Neural progenitor cell (in vitro differentiated cells): Measurements from ENCODE around the gene HOXA13. TPM values are rescaled to one million over a fixed set of nuclear protein-coding genes. Genes with fewer than 3 reads are reported as not detected.

Source experiments
- DNase-seq: peaks from one replicate; pipeline ENCODE4 v3.0.0-alpha.2; 2016; ENCODE audit warnings: low spot score
- H2AFZ ChIP-seq: fragments of 200-600 bp; sonication (generic); replicated peaks from 2 replicates; pipeline ENCODE4 v1.6.1; 2016; ENCODE audit warnings: antibody characterized with exemption
- H3F3A ChIP-seq: fragments of 200-600 bp; sonication (generic); 2 replicates; pipeline ENCODE4 v1.6.1; 2016; ENCODE audit warnings: antibody characterized with exemption, low read depth
- H3K27ac ChIP-seq: fragments of 200-600 bp; sonication (generic); 2 replicates; pipeline ENCODE4 v1.5.1; 2016; ENCODE audit warnings: mild to moderate bottlenecking
- H3K27me3 ChIP-seq: fragments of 200-600 bp; sonication (generic); 2 replicates; pipeline ENCODE4 v1.6.1; 2016; ENCODE audit warnings: mild to moderate bottlenecking, moderate library complexity
- H3K36me3 ChIP-seq: fragments of 200-600 bp; sonication (generic); 2 replicates; pipeline ENCODE4 v1.5.1; 2016
- H3K4me1 ChIP-seq: fragments of 200-600 bp; sonication (generic); 2 replicates; pipeline ENCODE4 v1.6.1; 2016; ENCODE audit warnings: mixed run types
- H3K4me2 ChIP-seq: fragments of 200-600 bp; sonication (generic); 2 replicates; pipeline ENCODE4 v1.6.1; 2016
- H3K4me3 ChIP-seq: fragments of 200-600 bp; sonication (generic); 2 replicates; pipeline ENCODE4 v1.5.1; 2016
- H3K79me2 ChIP-seq: fragments of 200-600 bp; sonication (generic); 2 replicates; pipeline ENCODE4 v1.6.1; 2016; ENCODE audit warnings: low read depth
- H3K9ac ChIP-seq: fragments of 200-600 bp; sonication (generic); 2 replicates; pipeline ENCODE4 v1.6.1; 2016
- H3K9me3 ChIP-seq: fragments of 200-600 bp; sonication (generic); 2 replicates; pipeline ENCODE4 v1.5.1; 2016; ENCODE audit warnings: low read depth
- H4K20me1 ChIP-seq: fragments of 200-600 bp; sonication (generic); 2 replicates; pipeline ENCODE4 v1.6.1; 2016; ENCODE audit warnings: low read depth
- H3K27ac Mint-ChIP-seq: 3 replicates; pipeline ENCODE4 v1.8.0; 2021; ENCODE audit warnings: mixed read lengths
- H3K27me3 Mint-ChIP-seq: 2 replicates; pipeline ENCODE4 v1.8.0; 2022; ENCODE audit warnings: low read depth, mild to moderate bottlenecking, inconsistent platforms, moderate library complexity, mixed read lengths; ENCODE audit not compliant: insufficient read depth
- H3K36me3 Mint-ChIP-seq: 3 replicates; pipeline ENCODE4 v1.8.0; 2021; ENCODE audit warnings: mixed read lengths
- H3K4me1 Mint-ChIP-seq: 3 replicates; pipeline ENCODE4 v1.8.0; 2021; ENCODE audit warnings: mixed read lengths
- H3K4me3 Mint-ChIP-seq: 3 replicates; pipeline ENCODE4 v1.8.0; 2021; ENCODE audit warnings: mild to moderate bottlenecking, moderate library complexity, mixed read lengths
- H3K9me3 Mint-ChIP-seq: 3 replicates; pipeline ENCODE4 v1.8.0; 2020; ENCODE audit warnings: mixed read lengths
- EZH2 ChIP-seq: fragments of 200-600 bp; sonication (generic); IDR thresholded peaks from 2 replicates; pipeline ENCODE4 v1.6.1; 2017; ENCODE audit warnings: antibody characterized with exemption, mild to moderate bottlenecking, moderate library complexity
- EZH2phosphoT487 ChIP-seq: fragments of 200-600 bp; sonication (generic); IDR thresholded peaks from 2 replicates; pipeline ENCODE4 v1.6.1; 2017; ENCODE audit warnings: antibody characterized with exemption
- total RNA-seq: library from RNA; depleted of rRNA; stranded (reverse); fragments of >200 nt; gene quantifications from 2 replicates; pipeline ENCODE4 v1.2.3, GENCODE V29; 2015; ENCODE audit warnings: low replicate concordance
- TF ChIP-seq, protein P1 (sequence below): fragments of 200-600 bp; sonication (generic); IDR thresholded peaks from 2 replicates; pipeline ENCODE4 v1.5.1; 2017; ENCODE audit warnings: antibody characterized with exemption, mild to moderate bottlenecking

HOXA13 gene
- total RNA-seq, 1 donor from 2014 or later = not detected

DNA sequence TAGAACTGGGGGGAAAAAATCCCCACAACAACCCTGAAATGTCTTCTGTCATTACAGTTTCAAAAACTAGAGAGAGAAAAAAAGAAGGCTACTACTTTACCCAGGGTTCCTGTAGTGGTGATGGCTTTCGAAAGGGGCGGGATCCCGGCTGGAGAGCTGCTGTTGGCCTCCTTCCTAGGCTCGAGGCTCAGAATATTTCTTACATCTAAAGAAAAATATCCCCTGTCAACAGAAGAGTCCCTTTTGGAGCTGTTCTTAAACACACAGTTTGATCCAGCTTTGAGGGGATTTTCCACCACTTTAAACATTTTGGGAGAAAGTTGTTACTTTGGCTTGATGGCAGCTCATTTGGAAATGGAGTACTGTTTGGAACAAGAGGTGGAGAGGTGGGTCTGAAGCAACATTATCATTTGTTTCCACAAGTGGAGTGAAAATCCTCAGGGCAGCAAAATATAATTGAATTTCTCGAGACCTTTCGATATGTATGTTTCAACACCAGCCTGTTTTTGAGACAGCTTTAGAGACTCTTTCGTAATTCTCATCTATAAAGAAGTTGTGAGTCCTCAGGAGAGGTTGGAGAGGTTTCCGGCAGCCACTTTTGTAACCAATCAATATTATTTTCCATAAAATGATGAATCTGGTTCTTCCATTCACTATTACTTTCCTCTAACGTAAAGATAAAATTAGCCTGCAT, 5.1 kb downstream of the HOXA13 start:
- peaks cover 88% of the 10 kb centered on the region for H3K27me3 Mint-ChIP-seq
- Histone ChIP-seq H3K27ac (no peak overlapping the region), H4K20me1 (peaks cover 82% of the 10 kb centered on the region), H2AFZ (no peak overlapping the region), H3K27me3 (peaks cover 100% of the 10 kb centered on the region), H3K9me3 (no peaks in the 10 kb centered on the region), H3F3A (peaks cover 9% of the 10 kb centered on the region), H3K36me3 (no peaks in the 10 kb centered on the region), H3K4me3 (no peak overlapping the region), H3K79me2 (no peaks in the 10 kb centered on the region), H3K4me2 (no peak overlapping the region), H3K9ac (no peak overlapping the region), H3K4me1 (no peaks in the 10 kb centered on the region)
- peaks cover under 1% of the 10 kb centered on the region for H3K4me1 Mint-ChIP-seq
- no peaks in the 10 kb centered on the region for H3K36me3 Mint-ChIP-seq
- peaks cover 12% of the 10 kb centered on the region for H3K9me3 Mint-ChIP-seq
- no peak overlapping the region for H3K4me3 Mint-ChIP-seq
- H3K27ac Mint-ChIP-seq = no peak overlapping the region
- no peak for DNase-seq
- TF ChIP-seq, protein P1, sequence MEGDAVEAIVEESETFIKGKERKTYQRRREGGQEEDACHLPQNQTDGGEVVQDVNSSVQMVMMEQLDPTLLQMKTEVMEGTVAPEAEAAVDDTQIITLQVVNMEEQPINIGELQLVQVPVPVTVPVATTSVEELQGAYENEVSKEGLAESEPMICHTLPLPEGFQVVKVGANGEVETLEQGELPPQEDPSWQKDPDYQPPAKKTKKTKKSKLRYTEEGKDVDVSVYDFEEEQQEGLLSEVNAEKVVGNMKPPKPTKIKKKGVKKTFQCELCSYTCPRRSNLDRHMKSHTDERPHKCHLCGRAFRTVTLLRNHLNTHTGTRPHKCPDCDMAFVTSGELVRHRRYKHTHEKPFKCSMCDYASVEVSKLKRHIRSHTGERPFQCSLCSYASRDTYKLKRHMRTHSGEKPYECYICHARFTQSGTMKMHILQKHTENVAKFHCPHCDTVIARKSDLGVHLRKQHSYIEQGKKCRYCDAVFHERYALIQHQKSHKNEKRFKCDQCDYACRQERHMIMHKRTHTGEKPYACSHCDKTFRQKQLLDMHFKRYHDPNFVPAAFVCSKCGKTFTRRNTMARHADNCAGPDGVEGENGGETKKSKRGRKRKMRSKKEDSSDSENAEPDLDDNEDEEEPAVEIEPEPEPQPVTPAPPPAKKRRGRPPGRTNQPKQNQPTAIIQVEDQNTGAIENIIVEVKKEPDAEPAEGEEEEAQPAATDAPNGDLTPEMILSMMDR = no peak
- TF ChIP-seq EZH2phosphoT487 (no peak), EZH2 (no peak)

DNA sequence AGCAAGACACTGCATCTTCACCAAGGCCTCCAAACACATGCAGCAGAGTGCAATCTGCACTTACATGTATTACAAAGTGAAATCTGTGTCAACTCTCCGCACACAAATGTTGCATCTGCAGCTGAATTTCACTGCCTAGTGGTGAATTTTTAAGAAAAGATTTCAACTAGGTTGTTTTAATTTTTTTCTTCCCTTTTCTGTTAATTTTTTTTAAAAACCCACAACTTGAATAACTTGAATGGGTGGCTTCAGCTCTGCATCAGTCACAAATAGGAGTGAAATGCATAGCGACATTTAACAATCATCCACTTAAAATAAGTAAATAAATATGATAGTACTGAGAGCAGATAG, 5.9 kb downstream of the HOXA13 start:
- no peak overlapping the region for H3K9ac ChIP-seq
- no peaks in the 10 kb centered on the region for H3K4me1 Mint-ChIP-seq
- H4K20me1 ChIP-seq = peaks cover 88% of the 10 kb centered on the region
- no peak for DNase-seq
- H2AFZ ChIP-seq = no peak overlapping the region
- H3K9me3 Mint-ChIP-seq = peaks cover 14% of the 10 kb centered on the region
- H3K4me3 Mint-ChIP-seq = no peak overlapping the region
- H3K27ac Mint-ChIP-seq = no peak overlapping the region
- no peaks in the 10 kb centered on the region for H3K9me3 ChIP-seq
- TF ChIP-seq EZH2phosphoT487 = no peak
- peak; percentile 79 for TF ChIP-seq EZH2
- no peaks in the 10 kb centered on the region for H3K4me1 ChIP-seq
- H3K27ac ChIP-seq = no peak overlapping the region
- peaks cover 100% of the 10 kb centered on the region for H3K27me3 ChIP-seq
- peaks cover 9% of the 10 kb centered on the region for H3F3A ChIP-seq
- H3K27me3 Mint-ChIP-seq = peaks cover 92% of the 10 kb centered on the region
- H3K36me3 Mint-ChIP-seq = no peaks in the 10 kb centered on the region
- H3K4me3 ChIP-seq = no peak overlapping the region
- no peak overlapping the region for H3K4me2 ChIP-seq
- no peaks in the 10 kb centered on the region for H3K79me2 ChIP-seq
- no peaks in the 10 kb centered on the region for H3K36me3 ChIP-seq

DNA sequence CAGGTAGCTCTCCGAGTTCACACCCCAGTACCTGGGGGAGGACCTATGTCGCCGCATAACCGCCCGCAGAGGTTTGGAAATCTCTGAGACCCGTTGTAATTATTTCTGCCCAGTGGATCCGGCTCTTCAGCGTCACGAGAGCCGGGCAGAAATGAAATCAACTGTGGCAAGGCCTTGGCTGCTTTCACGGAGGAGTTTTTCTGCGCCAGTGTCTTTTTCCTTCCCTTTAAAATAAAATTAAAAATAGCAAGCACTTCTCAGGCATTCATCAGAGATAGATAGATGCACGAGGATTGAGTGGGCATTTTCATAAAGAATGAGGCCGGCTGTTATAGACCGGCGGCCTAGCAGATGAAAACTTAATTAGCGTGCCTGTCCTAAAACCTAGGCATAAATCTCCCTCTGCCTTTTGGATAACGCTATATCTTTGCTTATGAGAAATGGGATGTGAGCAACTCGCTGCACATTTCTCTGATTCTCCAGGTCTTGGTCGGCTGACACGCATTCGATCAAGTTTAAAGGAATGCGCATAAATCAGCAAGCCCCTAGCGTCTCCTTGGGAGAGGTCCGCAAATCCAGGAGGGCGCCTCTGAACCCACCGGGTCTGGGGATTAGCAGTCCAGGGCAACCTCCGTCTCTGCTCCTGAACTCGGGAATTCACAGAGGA, 6.4 kb downstream of the HOXA13 start:
- H3K36me3 ChIP-seq = no peaks in the 10 kb centered on the region
- peaks cover 14% of the 10 kb centered on the region for H3K9me3 Mint-ChIP-seq
- H2AFZ ChIP-seq = no peak overlapping the region
- no peaks in the 10 kb centered on the region for H3K79me2 ChIP-seq
- peak overlapping the region; percentile 19 for H3K4me3 Mint-ChIP-seq
- no peaks in the 10 kb centered on the region for H3K9me3 ChIP-seq
- no peaks in the 10 kb centered on the region for H3K4me1 ChIP-seq
- TF ChIP-seq, protein P1 = no peak
- TF ChIP-seq EZH2phosphoT487 = peak; percentile 97
- TF ChIP-seq EZH2 = peak; percentile 98
- no peak overlapping the region for H3K27ac ChIP-seq
- DNase-seq = peak; percentile 52
- H3K27ac Mint-ChIP-seq = no peak overlapping the region
- no peak overlapping the region for H3K4me3 ChIP-seq
- H3F3A ChIP-seq = peaks cover 9% of the 10 kb centered on the region
- peaks cover 2% of the 10 kb centered on the region for H3K4me1 Mint-ChIP-seq
- no peaks in the 10 kb centered on the region for H3K36me3 Mint-ChIP-seq
- H3K4me2 ChIP-seq = no peak overlapping the region
- H4K20me1 ChIP-seq = peaks cover 88% of the 10 kb centered on the region
- H3K27me3 Mint-ChIP-seq = peaks cover 92% of the 10 kb centered on the region
- no peak overlapping the region for H3K9ac ChIP-seq
- peaks cover 100% of the 10 kb centered on the region for H3K27me3 ChIP-seq
